Lower leg skin (tissue), 4 donors: ENCODE results near the gene KCNA2. TPM values are rescaled to one million over a fixed set of nuclear protein-coding genes. Genes with fewer than 3 reads are reported as not detected.

Experiments used
- DNase-seq, 2 donors: peaks; one replicate each; pipeline ENCODE4 v3.0.0-alpha.2; 2019; ENCODE audit warnings: low spot score in 2 of 2
- H3K4me3 ChIP-seq: fragments of 200-600 bp; sonication (generic); 2 replicates; pipeline ENCODE4 v1.5.1; 2017; ENCODE audit warnings: mild to moderate bottlenecking, low read depth; ENCODE audit not compliant: poor library complexity, severe bottlenecking
- CTCF ChIP-seq, 3 donors: fragments of 450-650 bp; IDR thresholded peaks; one replicate each; pipeline ENCODE4 v1.5.1; 2016; ENCODE audit warnings: antibody characterized with exemption in 3 of 3, mild to moderate bottlenecking in 3 of 3, moderate library complexity in 2 of 3
- POLR2A ChIP-seq, 2 donors: fragments of 450-650 bp; IDR thresholded peaks; one replicate each; pipeline ENCODE4 v1.6.1; 2016 to 2017; ENCODE audit warnings: antibody characterized with exemption in 2 of 2, mild to moderate bottlenecking in 1 of 2, moderate library complexity in 1 of 2
- WGBS, 2 donors: methylation state at CpG; one replicate each; pipeline ENCODE4 v1.1.5; 2018; 5-methylcytosine and 5-hydroxymethylcytosine counted together
- intact Hi-C: fragments of 100-400 bp; cut with DNase I; formaldehyde crosslinking; loops from one replicate; pipeline ENCODE4 v1.15.0; 2023; ENCODE audit warnings: low total_unique reads
- total RNA-seq, 4 donors: library from RNA; depleted of rRNA; stranded (reverse); fragments of >200 nt; gene quantifications; one replicate each; pipeline ENCODE4 v1.1.0, GENCODE V29; 2016

The KCNA2 gene
- total RNA-seq, 4 donors from 2014 or later: 0.65 to 0.88 TPM; not detected in 2

- intact Hi-C loops: no loop called here
- no peak overlapping the region for H3K4me3 ChIP-seq
- TF ChIP-seq CTCF (IDR thresholded peaks at IDR 0.05): no peak
- no peak for TF ChIP-seq POLR2A (IDR thresholded peaks at IDR 0.05)
- DNase-seq: peak in 1 of 2 donors; percentile 34
- 35 to 41% methylated on average over 5 of the region's 5 CpGs for WGBS, 2 donors
Observed at GRCh38 chr1:110581682-110582145, 24.4 kb downstream of the KCNA2 start.

GRCh38 chr1:110580244-110580643, 25.9 kb downstream of the KCNA2 start:
- TF ChIP-seq CTCF (IDR thresholded peaks at IDR 0.05): no peak
- TF ChIP-seq POLR2A (IDR thresholded peaks at IDR 0.05): no peak
- 78 to 100% methylated on average over 1 of the region's 1 CpG for WGBS, 2 donors
- no peak overlapping the region for H3K4me3 ChIP-seq
- intact Hi-C loops: no loop called here
- DNase-seq: peak in 1 of 2 donors; percentile 61

- 84 to 85% methylated on average over 3 of the region's 3 CpGs for WGBS, 2 donors
- TF ChIP-seq POLR2A (IDR thresholded peaks at IDR 0.05) (no peak), CTCF (IDR thresholded peaks at IDR 0.05) (no peak)
Observed at GRCh38 chr1:110579460-110579859, 26.7 kb downstream of the KCNA2 start.

GRCh38 chr1:110576441-110576840, 29.7 kb downstream of the KCNA2 start:
- intact Hi-C loops: no loop called here
- DNase-seq: no peak
- no peak overlapping the region for H3K4me3 ChIP-seq
- TF ChIP-seq POLR2A (IDR thresholded peaks at IDR 0.05) (no peak), CTCF (IDR thresholded peaks at IDR 0.05) (no peak)

More at GRCh38 chr1:110579460-110579859, 26.7 kb downstream of the KCNA2 start:
- H3K4me3 ChIP-seq: no peak overlapping the region
- intact Hi-C loops: no loop called here
- peak in 1 of 2 donors; percentile 31 for DNase-seq

GRCh38 chr1:110573314-110573713, 32.8 kb downstream of the KCNA2 start:
- no peak for TF ChIP-seq CTCF (IDR thresholded peaks at IDR 0.05)
- TF ChIP-seq POLR2A (IDR thresholded peaks at IDR 0.05): no peak
- no peak for DNase-seq
- WGBS, 2 donors: 98 to 100% methylated on average over 1 of the region's 1 CpG
- no peak overlapping the region for H3K4me3 ChIP-seq
- intact Hi-C loops: no loop called here

- TF ChIP-seq POLR2A (IDR thresholded peaks at IDR 0.05) (no peak), CTCF (IDR thresholded peaks at IDR 0.05) (no peak)
- peak in 1 of 2 donors; percentile 60 for DNase-seq
- 87 to 99% methylated on average over 3 of the region's 3 CpGs for WGBS, 2 donors
- intact Hi-C loops: no loop called here
- H3K4me3 ChIP-seq: no peak overlapping the region
Observed at GRCh38 chr1:110572751-110573150, 33.4 kb downstream of the KCNA2 start.
